GM19193 (cell line): ENCODE data around the gene CASTOR1.

Source experiments
- POLR2A ChIP-seq: IDR thresholded peaks from 4 replicates; pipeline ENCODE4 v1.6.1; 2011; ENCODE audit not compliant: insufficient read depth, insufficient read length; ENCODE audit errors: extremely low read depth

The CASTOR1 gene

GRCh38 chr22:30243661-30244060 lies 45.6 kb downstream of the CASTOR1 start:
- TF ChIP-seq POLR2A: no peak

- TF ChIP-seq POLR2A: no peak
These were observed 47.5 kb downstream of the CASTOR1 start for GRCh38 chr22:30241576-30242371.

DNA sequence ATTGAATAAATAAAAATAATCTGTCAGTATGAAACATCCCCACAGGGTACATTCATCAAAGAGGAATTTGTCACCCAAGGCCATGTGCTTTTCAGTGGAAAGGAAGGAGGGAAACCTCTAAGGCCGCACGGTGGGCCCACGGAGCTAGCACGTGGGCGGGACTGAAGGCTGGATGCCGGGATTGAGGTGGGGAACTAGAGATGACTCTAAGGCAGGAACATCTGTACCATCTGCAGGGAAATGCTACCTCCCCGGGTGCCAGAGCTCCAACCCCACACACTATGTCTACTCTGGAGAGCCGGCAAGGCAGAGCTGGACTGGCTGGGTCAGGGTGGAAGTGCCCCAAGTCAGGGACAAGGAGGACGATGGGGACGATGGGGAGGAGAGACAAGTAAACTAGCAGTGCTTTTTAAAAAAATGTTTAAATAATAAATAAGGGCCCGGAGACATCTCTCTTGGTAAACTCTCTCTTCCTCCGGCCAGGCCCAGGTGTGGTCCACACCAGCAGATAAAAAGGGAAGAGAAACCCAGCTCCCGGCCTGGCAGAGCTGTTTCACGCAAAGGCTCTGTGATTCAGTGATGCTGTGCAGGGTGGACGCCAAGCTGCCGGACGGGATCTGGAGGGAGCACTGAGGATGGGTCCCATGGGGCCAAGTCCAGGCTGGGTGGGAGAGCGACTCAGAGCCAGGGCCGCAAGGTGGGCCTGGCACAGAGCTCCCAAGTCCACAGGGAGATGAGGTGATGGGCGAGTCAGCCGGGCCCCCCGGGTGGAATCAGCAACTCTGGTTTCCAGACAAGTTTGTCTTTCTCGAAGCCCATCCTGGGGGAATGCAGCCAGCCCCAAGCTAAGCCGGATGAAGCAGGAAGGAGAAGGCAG lies 48.5 kb downstream of the CASTOR1 start:
- TF ChIP-seq POLR2A: no peak

DNA sequence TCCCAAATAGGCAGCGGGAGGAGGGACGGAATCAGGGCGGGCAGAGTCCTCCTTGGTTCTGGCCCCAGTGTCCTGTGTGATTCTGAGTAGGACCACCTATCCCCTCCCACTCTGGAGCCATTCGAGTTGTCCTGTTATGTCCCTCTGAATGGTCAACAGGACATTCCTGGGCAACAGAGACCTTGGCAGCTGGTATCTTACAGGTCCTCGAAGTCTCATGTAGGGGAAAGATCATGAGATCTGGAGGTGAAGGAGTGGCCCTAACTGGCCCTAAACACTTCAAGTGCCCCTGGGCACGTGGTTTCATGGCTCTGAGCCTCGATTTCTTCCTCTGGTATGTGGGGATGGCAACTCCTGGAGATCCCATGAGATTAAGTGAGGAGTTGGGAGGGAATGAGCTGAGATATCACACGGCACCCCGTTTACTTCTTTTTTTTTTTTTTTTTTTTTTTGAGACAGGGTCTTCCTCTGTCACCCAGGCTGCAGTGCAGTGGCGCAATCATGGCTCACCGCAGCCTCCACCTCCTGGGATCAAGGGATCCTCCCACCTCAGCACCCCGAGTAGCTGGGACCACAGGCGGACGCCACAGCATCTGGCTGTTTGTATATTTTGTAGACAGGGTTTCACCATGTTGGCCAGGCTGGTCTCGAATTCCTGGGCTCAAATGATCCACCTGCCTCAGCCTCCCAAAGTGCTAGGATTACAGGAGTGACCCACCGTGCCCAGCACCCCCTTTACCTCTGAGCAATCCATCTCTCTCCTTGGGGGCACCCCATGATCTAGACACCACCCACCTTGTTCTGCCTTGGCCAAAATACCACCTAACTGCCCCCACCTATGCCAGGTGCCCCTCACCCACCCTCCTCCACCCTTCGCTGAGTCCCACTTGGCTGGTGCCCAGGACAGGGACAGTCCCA lies 49.6 kb downstream of the CASTOR1 start:
- TF ChIP-seq POLR2A: no peak

DNA sequence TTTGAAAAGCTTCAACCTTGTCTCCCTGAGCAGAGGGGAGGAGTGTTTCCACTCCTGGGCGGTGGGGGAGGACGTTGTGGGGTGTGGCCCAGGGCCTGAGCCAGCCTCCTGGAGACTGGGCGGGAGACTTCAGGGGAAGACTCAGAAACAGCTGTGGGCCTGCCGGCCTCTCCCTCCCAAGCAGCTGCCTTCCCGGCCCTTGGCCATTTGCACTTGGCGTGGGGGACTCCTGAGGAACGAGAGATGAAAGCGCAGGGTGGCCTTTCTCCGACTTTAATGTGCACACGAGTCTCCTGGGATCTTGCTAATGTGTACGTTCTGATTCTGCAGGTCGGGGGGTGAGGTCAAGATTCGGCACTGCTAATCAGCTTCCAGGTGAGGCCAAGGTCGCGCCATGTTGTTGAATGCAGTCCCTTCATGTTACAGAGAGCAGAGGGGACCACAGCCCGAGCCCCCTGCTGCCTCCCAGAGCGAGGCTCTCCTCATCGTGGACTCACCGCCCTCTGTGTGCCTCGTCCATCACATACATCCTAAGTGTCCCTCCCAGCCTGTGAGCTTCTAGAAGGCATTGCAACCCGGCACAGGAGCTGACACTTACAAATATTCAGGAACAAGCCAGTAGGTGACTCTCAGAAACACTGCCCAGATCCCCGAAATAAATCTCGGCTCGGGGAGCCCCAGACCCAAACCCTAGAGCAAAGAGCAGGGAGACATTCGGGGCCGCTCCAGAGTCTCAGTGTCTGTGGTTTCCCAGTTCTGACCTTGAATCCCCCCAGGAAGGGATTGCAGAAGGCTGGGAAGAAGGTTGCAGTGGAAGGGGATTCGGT lies 50.4 kb downstream of the CASTOR1 start:
- TF ChIP-seq POLR2A: no peak

- TF ChIP-seq POLR2A: no peak
These were observed 51.2 kb downstream of the CASTOR1 start for GRCh38 chr22:30238136-30238535.

GRCh38 chr22:30236875-30237274 lies 52.4 kb downstream of the CASTOR1 start:
- TF ChIP-seq POLR2A: no peak

- no peak for TF ChIP-seq POLR2A
These were observed 53.6 kb downstream of the CASTOR1 start for GRCh38 chr22:30235687-30236170.
